ENCODE results near the gene ATP6V1E1.

GRCh38 chr22:17648569-17648968 is 20.0 kb upstream of the ATP6V1E1 start:
- TF ChIP-seq CTCF (IDR thresholded peaks at IDR 0.05) (no peak), POLR2A (IDR thresholded peaks at IDR 0.05) (no peak)

All from breast epithelium (tissue), 3 donors.